Panc1 (cell line): ENCODE data around the gene UBE2L5. TPM values are rescaled to one million over a fixed set of nuclear protein-coding genes. Genes with fewer than 3 reads are reported as not detected.

ENCODE experiments used
- ATAC-seq: fragments of 200-7000 bp; cut with Tn5 transposase; 2 replicates; pipeline ENCODE4 v1.9.1; 2020; ENCODE audit warnings: mild to moderate bottlenecking, moderate library complexity
- BruUV-seq: library from RNA; stranded (reverse); fragments of 400-500 nt; replicated peaks from 2 replicates; lab custom pipeline; 2021; lab: Mats Ljungman, UMichigan
- CTCF ChIA-PET: fragments of 300-600 bp; sonication (Branson Sonifier 250); formaldehyde crosslinking; loops from one replicate; lab custom pipeline; 2022; ENCODE audit warnings: antibody characterized with exemption; lab: Charles Lee
- POLR2A ChIA-PET: fragments of 300-600 bp; sonication (Branson Sonifier 250); formaldehyde crosslinking; loops from one replicate; lab custom pipeline; 2022; ENCODE audit warnings: antibody characterized with exemption; lab: Charles Lee
- DNase-seq: peaks from one replicate; pipeline ENCODE4 v3.0.0-alpha.2; 2010; ENCODE audit warnings: low read depth, low spot score
- H3K27ac ChIP-seq: 2 replicates; pipeline ENCODE4 v1.5.1; 2011; ENCODE audit warnings: mild to moderate bottlenecking, low read length, inconsistent platforms
- H3K27me3 ChIP-seq: fragments of 200-500 bp; sonication (Bioruptor generic); 2 replicates; pipeline ENCODE4 v1.6.0; 2014; ENCODE audit warnings: low read length, inconsistent platforms; ENCODE audit not compliant: control insufficient read depth, insufficient read depth
- H3K36me3 ChIP-seq: fragments of 200-500 bp; sonication (Bioruptor generic); 2 replicates; pipeline ENCODE4 v1.5.1; 2014; ENCODE audit warnings: inconsistent platforms, mild to moderate bottlenecking, low read length, moderate library complexity; ENCODE audit not compliant: control insufficient read depth, insufficient read depth
- H3K4me1 ChIP-seq: 2 replicates; pipeline ENCODE4 v1.5.1; 2011; ENCODE audit warnings: inconsistent platforms, mild to moderate bottlenecking, low read length, moderate library complexity; ENCODE audit not compliant: control insufficient read depth, insufficient read depth
- H3K4me3 ChIP-seq, 2 experiments: 2 replicates each; pipeline ENCODE4 v1.5.1; 2011 to 2012; ENCODE audit warnings: low read depth in 2 of 2, low read length in 2 of 2, mild to moderate bottlenecking in 2 of 2, inconsistent platforms in 1 of 2, moderate library complexity in 1 of 2
- H3K9me3 ChIP-seq: fragments of 200-500 bp; sonication (Bioruptor generic); 2 replicates; pipeline ENCODE4 v1.5.1; 2014; ENCODE audit warnings: low read depth, mild to moderate bottlenecking, inconsistent platforms, low read length, moderate library complexity; ENCODE audit not compliant: control insufficient read depth, insufficient read depth
- CTCF ChIP-seq: fragments of 450-650 bp; IDR thresholded peaks from 2 replicates; pipeline ENCODE4 v1.5.1; 2017; ENCODE audit warnings: mild to moderate bottlenecking
- POLR2AphosphoS5 ChIP-seq: IDR thresholded peaks from 2 replicates; pipeline ENCODE4 v1.6.1; 2012; ENCODE audit warnings: mild to moderate bottlenecking, low read depth, low read length, moderate library complexity
- SIN3A ChIP-seq: IDR thresholded peaks from 2 replicates; pipeline ENCODE4 v1.6.1; 2012; ENCODE audit warnings: low read depth, mild to moderate bottlenecking, low read length, moderate library complexity, borderline replicate concordance; ENCODE audit not compliant: insufficient read depth
- TCF7L2 ChIP-seq: IDR thresholded peaks from 2 replicates; pipeline ENCODE4 v1.6.1; 2011; ENCODE audit warnings: mild to moderate bottlenecking, low read depth, low read length, inconsistent platforms
- in situ Hi-C: cut with HindIII; loops from 2 replicates; pipeline ENCODE4 v1.10.0; 2016; ENCODE audit warnings: low sequenced_read_pairs, low pct_unique_long_range_greater_than_20kb
- intact Hi-C: fragments of 100-400 bp; cut with micrococcal nuclease; formaldehyde crosslinking; loops from one replicate; pipeline ENCODE4 v1.10.0; 2022; ENCODE audit not compliant: unreplicated experiment
- total RNA-seq: library from RNA; stranded (reverse); gene quantifications from one replicate; pipeline ENCODE4 v1.2.1, GENCODE V29; 2021; ENCODE audit not compliant: unreplicated experiment
- TF ChIP-seq, protein P1 (sequence below), 2 experiments: IDR thresholded peaks; 2 replicates each; pipeline ENCODE4 v1.6.1; 2011 to 2012; ENCODE audit warnings: low read depth in 2 of 2, control low read depth in 1 of 2, low read length in 1 of 2, mild to moderate bottlenecking in 1 of 2, moderate library complexity in 1 of 2; ENCODE audit not compliant: insufficient read depth in 1 of 2

The UBE2L5 gene
- total RNA-seq, 1 experiment from 2014 or later = not detected

DNA sequence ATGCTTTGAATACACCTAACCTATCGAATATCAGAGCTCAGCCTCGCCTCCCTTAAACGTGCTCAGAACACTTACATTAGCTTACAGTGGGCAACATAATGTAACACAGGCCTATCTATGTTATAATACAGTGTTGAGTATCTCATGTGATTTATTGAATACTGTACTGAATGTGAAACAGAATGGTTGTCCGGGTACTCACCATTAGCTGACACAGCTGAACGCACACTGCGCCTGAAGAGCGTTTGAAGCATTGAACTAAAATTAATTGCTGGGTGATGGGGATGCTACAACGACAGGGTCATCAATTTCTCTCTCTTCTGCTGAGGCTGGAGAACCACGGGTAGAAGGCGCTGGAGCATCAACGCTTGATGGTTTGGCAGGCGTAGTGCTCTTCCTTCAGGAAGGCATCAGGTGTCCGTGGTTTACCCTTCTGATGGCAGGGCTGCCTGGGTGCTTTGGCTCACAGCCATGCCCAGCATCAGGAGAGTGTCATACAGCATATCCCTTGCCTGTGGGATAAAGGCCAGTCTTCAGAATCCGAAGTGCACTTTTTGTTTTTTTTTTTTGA, 46.9 kb upstream of the UBE2L5 start:
- intact Hi-C loops (no loop called here), in situ Hi-C loops (no loop called here)
- Histone ChIP-seq H3K27me3 (no peaks in the 10 kb centered on the region), H3K4me1 (no peaks in the 10 kb centered on the region), H3K4me3 (no peak overlapping the region), H3K9me3 (no peaks in the 10 kb centered on the region), H3K27ac (no peak overlapping the region), H3K36me3 (no peaks in the 10 kb centered on the region)
- ChIA-PET POLR2A (no interaction called here), CTCF (interaction anchor here (0.6 kb wide), 1 partner anchor 489 kb away, joined by 3 read pairs; no protein-coding TSS in a partner anchor)
- ATAC-seq (no peak), DNase-seq (no peak)
- TF ChIP-seq, protein P1, sequence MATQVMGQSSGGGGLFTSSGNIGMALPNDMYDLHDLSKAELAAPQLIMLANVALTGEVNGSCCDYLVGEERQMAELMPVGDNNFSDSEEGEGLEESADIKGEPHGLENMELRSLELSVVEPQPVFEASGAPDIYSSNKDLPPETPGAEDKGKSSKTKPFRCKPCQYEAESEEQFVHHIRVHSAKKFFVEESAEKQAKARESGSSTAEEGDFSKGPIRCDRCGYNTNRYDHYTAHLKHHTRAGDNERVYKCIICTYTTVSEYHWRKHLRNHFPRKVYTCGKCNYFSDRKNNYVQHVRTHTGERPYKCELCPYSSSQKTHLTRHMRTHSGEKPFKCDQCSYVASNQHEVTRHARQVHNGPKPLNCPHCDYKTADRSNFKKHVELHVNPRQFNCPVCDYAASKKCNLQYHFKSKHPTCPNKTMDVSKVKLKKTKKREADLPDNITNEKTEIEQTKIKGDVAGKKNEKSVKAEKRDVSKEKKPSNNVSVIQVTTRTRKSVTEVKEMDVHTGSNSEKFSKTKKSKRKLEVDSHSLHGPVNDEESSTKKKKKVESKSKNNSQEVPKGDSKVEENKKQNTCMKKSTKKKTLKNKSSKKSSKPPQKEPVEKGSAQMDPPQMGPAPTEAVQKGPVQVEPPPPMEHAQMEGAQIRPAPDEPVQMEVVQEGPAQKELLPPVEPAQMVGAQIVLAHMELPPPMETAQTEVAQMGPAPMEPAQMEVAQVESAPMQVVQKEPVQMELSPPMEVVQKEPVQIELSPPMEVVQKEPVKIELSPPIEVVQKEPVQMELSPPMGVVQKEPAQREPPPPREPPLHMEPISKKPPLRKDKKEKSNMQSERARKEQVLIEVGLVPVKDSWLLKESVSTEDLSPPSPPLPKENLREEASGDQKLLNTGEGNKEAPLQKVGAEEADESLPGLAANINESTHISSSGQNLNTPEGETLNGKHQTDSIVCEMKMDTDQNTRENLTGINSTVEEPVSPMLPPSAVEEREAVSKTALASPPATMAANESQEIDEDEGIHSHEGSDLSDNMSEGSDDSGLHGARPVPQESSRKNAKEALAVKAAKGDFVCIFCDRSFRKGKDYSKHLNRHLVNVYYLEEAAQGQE (IDR thresholded peaks at IDR 0.05; ENCODE audit: insufficient read depth in 1 of 2, low read depth in 2 of 2, low read length in 1 of 2) = no peak
- TF ChIP-seq CTCF (no peak), POLR2AphosphoS5 (no peak), SIN3A (no peak), TCF7L2 (no peak)
- no TSS peak for BruUV-seq

DNA sequence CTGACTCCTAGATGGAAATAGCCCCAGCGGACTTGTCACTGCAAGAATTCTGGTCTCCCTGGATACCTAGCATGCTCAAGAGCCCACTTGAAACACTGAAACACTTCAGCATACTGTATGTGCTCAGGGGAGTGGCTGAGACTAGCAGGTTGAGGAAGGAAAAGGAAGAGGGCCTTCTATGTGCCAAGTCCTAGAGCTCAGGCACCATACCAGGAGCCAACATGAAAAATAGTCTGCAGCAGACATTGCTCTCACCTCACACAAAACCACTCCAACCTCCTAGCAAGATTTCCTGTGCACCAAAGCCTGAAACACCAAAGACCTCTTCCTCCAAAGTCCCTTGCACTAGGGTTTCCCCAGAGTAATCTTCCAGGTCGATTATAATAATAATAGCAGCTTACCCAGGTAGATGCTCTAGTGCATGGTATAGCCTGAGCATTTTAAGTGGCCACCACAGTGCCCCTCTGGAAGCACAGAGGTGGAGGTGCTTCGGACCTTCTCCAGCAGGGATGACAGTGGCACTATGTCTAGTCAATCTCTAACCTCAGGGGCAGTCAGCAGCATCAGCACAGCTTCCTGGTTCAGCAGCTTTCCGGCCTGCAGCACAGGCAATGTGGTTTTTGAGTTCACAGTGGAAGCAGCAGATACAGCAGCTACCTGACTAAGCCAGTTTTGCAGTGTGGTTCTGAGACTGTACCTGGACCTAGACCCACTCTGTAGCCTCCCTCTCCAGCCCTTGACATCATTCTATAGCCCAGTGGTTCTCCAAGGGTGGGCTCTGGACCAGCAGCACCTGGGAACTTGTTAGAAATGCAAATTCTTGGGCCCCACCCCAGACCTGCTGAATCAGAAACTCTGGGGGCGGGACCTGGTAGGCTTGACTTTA, 45.6 kb upstream of the UBE2L5 start:
- intact Hi-C loops (no loop called here), in situ Hi-C loops (no loop called here)
- H3K36me3 ChIP-seq = no peaks in the 10 kb centered on the region
- BruUV-seq = no TSS peak
- H3K27me3 ChIP-seq = no peaks in the 10 kb centered on the region
- ChIA-PET POLR2A (no interaction called here), CTCF (no interaction called here)
- H3K4me1 ChIP-seq = no peaks in the 10 kb centered on the region
- no peak overlapping the region for H3K4me3 ChIP-seq
- TF ChIP-seq CTCF (no peak), POLR2AphosphoS5 (no peak), SIN3A (no peak), TCF7L2 (no peak)
- TF ChIP-seq, protein P1 (IDR thresholded peaks at IDR 0.05; ENCODE audit: insufficient read depth in 1 of 2, low read depth in 2 of 2, low read length in 1 of 2) = no peak
- no peak overlapping the region for H3K27ac ChIP-seq
- DNase-seq (no peak), ATAC-seq (no peak)
- H3K9me3 ChIP-seq = no peaks in the 10 kb centered on the region
